Panc1 (cell line): ENCODE measurements around the gene LTB. TPM values are rescaled to one million over a fixed set of nuclear protein-coding genes. Genes with fewer than 3 reads are reported as not detected.
"Not testable (repeated sequence)": the region's sequence is repeated elsewhere in the genome, so short reads cannot be mapped to it uniquely, and the experiment has no call there.

Source experiments
- ATAC-seq: fragments of 200-7000 bp; cut with Tn5 transposase; 2 replicates; pipeline ENCODE4 v1.9.1; 2020; ENCODE audit warnings: mild to moderate bottlenecking, moderate library complexity
- BruUV-seq: library from RNA; stranded (reverse); fragments of 400-500 nt; replicated peaks from 2 replicates; lab custom pipeline; 2021; lab: Mats Ljungman, UMichigan
- CTCF ChIA-PET: fragments of 300-600 bp; sonication (Branson Sonifier 250); formaldehyde crosslinking; loops from one replicate; lab custom pipeline; 2022; ENCODE audit warnings: antibody characterized with exemption; lab: Charles Lee
- POLR2A ChIA-PET: fragments of 300-600 bp; sonication (Branson Sonifier 250); formaldehyde crosslinking; loops from one replicate; lab custom pipeline; 2022; ENCODE audit warnings: antibody characterized with exemption; lab: Charles Lee
- DNase-seq: peaks from one replicate; pipeline ENCODE4 v3.0.0-alpha.2; 2010; ENCODE audit warnings: low read depth, low spot score
- H3K27ac ChIP-seq: 2 replicates; pipeline ENCODE4 v1.5.1; 2011; ENCODE audit warnings: mild to moderate bottlenecking, low read length, inconsistent platforms
- H3K27me3 ChIP-seq: fragments of 200-500 bp; sonication (Bioruptor generic); 2 replicates; pipeline ENCODE4 v1.6.0; 2014; ENCODE audit warnings: low read length, inconsistent platforms; ENCODE audit not compliant: control insufficient read depth, insufficient read depth
- H3K36me3 ChIP-seq: fragments of 200-500 bp; sonication (Bioruptor generic); 2 replicates; pipeline ENCODE4 v1.5.1; 2014; ENCODE audit warnings: inconsistent platforms, mild to moderate bottlenecking, low read length, moderate library complexity; ENCODE audit not compliant: control insufficient read depth, insufficient read depth
- H3K4me1 ChIP-seq: 2 replicates; pipeline ENCODE4 v1.5.1; 2011; ENCODE audit warnings: inconsistent platforms, mild to moderate bottlenecking, low read length, moderate library complexity; ENCODE audit not compliant: control insufficient read depth, insufficient read depth
- H3K4me3 ChIP-seq, 2 experiments: 2 replicates each; pipeline ENCODE4 v1.5.1; 2011 to 2012; ENCODE audit warnings: low read depth in 2 of 2, low read length in 2 of 2, mild to moderate bottlenecking in 2 of 2, inconsistent platforms in 1 of 2, moderate library complexity in 1 of 2
- H3K9me3 ChIP-seq: fragments of 200-500 bp; sonication (Bioruptor generic); 2 replicates; pipeline ENCODE4 v1.5.1; 2014; ENCODE audit warnings: low read depth, mild to moderate bottlenecking, inconsistent platforms, low read length, moderate library complexity; ENCODE audit not compliant: control insufficient read depth, insufficient read depth
- CTCF ChIP-seq: fragments of 450-650 bp; IDR thresholded peaks from 2 replicates; pipeline ENCODE4 v1.5.1; 2017; ENCODE audit warnings: mild to moderate bottlenecking
- POLR2AphosphoS5 ChIP-seq: IDR thresholded peaks from 2 replicates; pipeline ENCODE4 v1.6.1; 2012; ENCODE audit warnings: mild to moderate bottlenecking, low read depth, low read length, moderate library complexity
- REST ChIP-seq, 2 experiments: IDR thresholded peaks; 2 replicates each; pipeline ENCODE4 v1.6.1; 2011 to 2012; ENCODE audit warnings: low read depth in 2 of 2, control low read depth in 1 of 2, low read length in 1 of 2, mild to moderate bottlenecking in 1 of 2, moderate library complexity in 1 of 2; ENCODE audit not compliant: insufficient read depth in 1 of 2
- SIN3A ChIP-seq: IDR thresholded peaks from 2 replicates; pipeline ENCODE4 v1.6.1; 2012; ENCODE audit warnings: low read depth, mild to moderate bottlenecking, low read length, moderate library complexity, borderline replicate concordance; ENCODE audit not compliant: insufficient read depth
- TCF7L2 ChIP-seq: IDR thresholded peaks from 2 replicates; pipeline ENCODE4 v1.6.1; 2011; ENCODE audit warnings: mild to moderate bottlenecking, low read depth, low read length, inconsistent platforms
- in situ Hi-C: cut with HindIII; loops from 2 replicates; pipeline ENCODE4 v1.10.0; 2016; ENCODE audit warnings: low sequenced_read_pairs, low pct_unique_long_range_greater_than_20kb
- intact Hi-C: fragments of 100-400 bp; cut with micrococcal nuclease; formaldehyde crosslinking; loops from one replicate; pipeline ENCODE4 v1.10.0; 2022; ENCODE audit not compliant: unreplicated experiment
- total RNA-seq: library from RNA; stranded (reverse); gene quantifications from one replicate; pipeline ENCODE4 v1.2.1, GENCODE V29; 2021; ENCODE audit not compliant: unreplicated experiment

The LTB gene
- total RNA-seq, 1 experiment from 2014 or later = 3.7 TPM

GRCh38 chr6:31558318-31558625 lies 24.0 kb downstream of the LTB start (continued):
- TF ChIP-seq POLR2AphosphoS5 = no peak

GRCh38 chr6:31557443-31558317 lies 24.5 kb downstream of the LTB start:
- ATAC-seq (no peak), DNase-seq (no peak)
- H3K4me1 ChIP-seq = peaks cover 13% of the 10 kb centered on the region
- intact Hi-C loops (no loop called here), in situ Hi-C loops (no loop called here)
- peaks cover 10% of the 10 kb centered on the region for H3K36me3 ChIP-seq
- H3K4me3 ChIP-seq = no peak overlapping the region
- TF ChIP-seq POLR2AphosphoS5 = no peak
- TF ChIP-seq REST (IDR thresholded peaks at IDR 0.05; ENCODE audit: insufficient read depth in 1 of 2, low read depth in 2 of 2, low read length in 1 of 2) = no peak
- no TSS peak for BruUV-seq
- no peaks in the 10 kb centered on the region for H3K27me3 ChIP-seq
- ChIA-PET POLR2A (interaction anchor here (0.8 to 0.9 kb wide), 2 partner anchors 30 to 59 kb away, joined by 4 to 6 read pairs; no protein-coding TSS in a partner anchor), CTCF (no interaction called here)
- no peaks in the 10 kb centered on the region for H3K9me3 ChIP-seq
- no peak overlapping the region for H3K27ac ChIP-seq

- ChIA-PET POLR2A (interaction anchor here (0.9 kb wide), 1 partner anchor 32 kb away, joined by 4 read pairs; no protein-coding TSS in a partner anchor), CTCF (no interaction called here)
- TF ChIP-seq TCF7L2 = no peak
- no peak for TF ChIP-seq SIN3A
- no peak for TF ChIP-seq POLR2AphosphoS5
- TF ChIP-seq REST (IDR thresholded peaks at IDR 0.05; ENCODE audit: insufficient read depth in 1 of 2, low read depth in 2 of 2, low read length in 1 of 2) = no peak
- no peak for TF ChIP-seq CTCF
- H3K4me3 ChIP-seq = no peak overlapping the region
- ATAC-seq (no peak), DNase-seq (no peak)
- BruUV-seq = no TSS peak
- peaks cover 13% of the 10 kb centered on the region for H3K4me1 ChIP-seq
- in situ Hi-C loops = no loop called here
- intact Hi-C loops = no loop called here
- H3K36me3 ChIP-seq = peaks cover 10% of the 10 kb centered on the region
- H3K27me3 ChIP-seq = no peaks in the 10 kb centered on the region
- H3K27ac ChIP-seq = no peak overlapping the region
- no peaks in the 10 kb centered on the region for H3K9me3 ChIP-seq
Measured at GRCh38 chr6:31556307-31556706, 25.9 kb downstream of the LTB start.

- H3K4me1 ChIP-seq, ATAC-seq, DNase-seq, H3K27me3 ChIP-seq, H3K4me3 ChIP-seq, BruUV-seq, H3K36me3 ChIP-seq, in situ Hi-C loops, H3K27ac ChIP-seq, H3K9me3 ChIP-seq: not testable (repeated sequence)
- CTCF ChIA-PET = interaction anchor here (0.8 to 1.7 kb wide), 6 partner anchors 27 to 47 kb away, joined by 3 to 22 read pairs (median 6); no protein-coding TSS in a partner anchor
- POLR2A ChIA-PET = interaction anchor here (0.5 to 0.6 kb wide), 2 partner anchors 48 to 354 kb away, joined by 3 to 4 read pairs; no protein-coding TSS in a partner anchor
- intact Hi-C loops = loop anchor here (1.0 kb wide), 1 partner anchor 46 kb away; no protein-coding TSS in a partner anchor
Measured at GRCh38 chr6:31551371-31551770, 30.9 kb downstream of the LTB start.
